Karpas-422 (cell line): ENCODE data around the gene BRD9. TPM values are rescaled to one million over a fixed set of nuclear protein-coding genes. Genes with fewer than 3 reads are reported as not detected.
"Not testable (repeated sequence)": the region's sequence is repeated elsewhere in the genome, so short reads cannot be mapped to it uniquely, and the experiment has no call there.

ENCODE experiments used
- DNase-seq: peaks from one replicate; pipeline ENCODE4 v3.0.0-alpha.2; 2015
- H2AFZ ChIP-seq: fragments of 200-600 bp; sonication (generic); 2 replicates; pipeline ENCODE4 v1.6.1; 2014; ENCODE audit warnings: antibody characterized with exemption, low read length, mixed read lengths
- H3K27ac ChIP-seq: fragments of 200-600 bp; sonication (generic); 2 replicates; pipeline ENCODE4 v1.5.1; 2014; ENCODE audit warnings: mild to moderate bottlenecking, low read length, moderate library complexity
- H3K27me3 ChIP-seq: fragments of 200-600 bp; sonication (generic); 2 replicates; pipeline ENCODE4 v1.6.1; 2014; ENCODE audit warnings: low read length, mixed read lengths
- H3K36me3 ChIP-seq: fragments of 200-600 bp; sonication (generic); 2 replicates; pipeline ENCODE4 v1.6.1; 2014; ENCODE audit warnings: low read length, mixed read lengths; ENCODE audit not compliant: insufficient read depth
- H3K4me1 ChIP-seq: fragments of 200-600 bp; sonication (generic); 2 replicates; pipeline ENCODE4 v1.6.1; 2014; ENCODE audit warnings: mild to moderate bottlenecking, low read length, mixed read lengths
- H3K4me2 ChIP-seq: fragments of 200-600 bp; sonication (generic); 2 replicates; pipeline ENCODE4 v1.6.1; 2014; ENCODE audit warnings: low read length, low read depth, mild to moderate bottlenecking; ENCODE audit not compliant: poor library complexity, severe bottlenecking
- H3K4me3 ChIP-seq: fragments of 200-600 bp; sonication (generic); 2 replicates; pipeline ENCODE4 v1.5.1; 2014; ENCODE audit warnings: mild to moderate bottlenecking, antibody characterized with exemption, low read length, mixed read lengths
- H3K79me2 ChIP-seq: fragments of 200-600 bp; sonication (generic); 2 replicates; pipeline ENCODE4 v1.6.1; 2014; ENCODE audit warnings: mild to moderate bottlenecking, low read length, mixed read lengths
- H3K9ac ChIP-seq: fragments of 200-600 bp; sonication (generic); 2 replicates; pipeline ENCODE4 v1.6.0; 2014; ENCODE audit warnings: low read length
- H3K9me2 ChIP-seq: fragments of 200-600 bp; sonication (generic), shearing (Covaris generic); replicated peaks from 2 replicates; pipeline ENCODE4 v1.6.0; 2014; ENCODE audit warnings: mild to moderate bottlenecking, low read length, moderate library complexity; ENCODE audit not compliant: insufficient read depth
- H3K9me3 ChIP-seq: fragments of 300-700, 200-600 bp; sonication (generic); 2 replicates; pipeline ENCODE4 v1.6.1; 2014; ENCODE audit warnings: low read length, mixed read lengths
- H4K20me1 ChIP-seq: fragments of 200-600 bp; sonication (generic); 2 replicates; pipeline ENCODE4 v1.6.1; 2014; ENCODE audit warnings: mild to moderate bottlenecking, antibody characterized with exemption, low read length, low read depth; ENCODE audit not compliant: insufficient read depth
- total RNA-seq: library from RNA; depleted of rRNA; stranded (reverse); fragments of >200 nt; shearing (Covaris generic); gene quantifications from 2 replicates; pipeline ENCODE4 v1.2.3, GENCODE V29; 2014; ENCODE audit warnings: low replicate concordance; rRNA removed

Gene BRD9
- total RNA-seq, 1 experiment from 2014 or later = 25.7 TPM

- H3K27me3 ChIP-seq, H3K79me2 ChIP-seq: not testable (repeated sequence)
Observed at GRCh38 chr5:825544-825943, 67.1 kb downstream of the BRD9 start.

GRCh38 chr5:821504-821903 is 71.1 kb downstream of the BRD9 start:
- DNase-seq = no peak
- Histone ChIP-seq H3K4me1 (no peaks in the 10 kb centered on the region), H3K36me3 (peaks cover 36% of the 10 kb centered on the region), H3K27ac (no peak overlapping the region), H3K27me3 (no peaks in the 10 kb centered on the region), H3K9ac (no peak overlapping the region), H3K4me2 (no peak overlapping the region), H2AFZ (no peak overlapping the region), H3K4me3 (no peak overlapping the region), H3K9me2 (no peaks in the 10 kb centered on the region), H4K20me1 (no peaks in the 10 kb centered on the region), H3K9me3 (no peaks in the 10 kb centered on the region), H3K79me2 (no peaks in the 10 kb centered on the region)

More at GRCh38 chr5:825544-825943, 67.1 kb downstream of the BRD9 start:
- H4K20me1 ChIP-seq, H3K9me2 ChIP-seq, H3K4me2 ChIP-seq, H3K4me3 ChIP-seq, H2AFZ ChIP-seq, H3K4me1 ChIP-seq, H3K9me3 ChIP-seq, H3K27ac ChIP-seq, H3K9ac ChIP-seq, H3K36me3 ChIP-seq: not testable (repeated sequence)
- DNase-seq = peak; percentile 46

DNA sequence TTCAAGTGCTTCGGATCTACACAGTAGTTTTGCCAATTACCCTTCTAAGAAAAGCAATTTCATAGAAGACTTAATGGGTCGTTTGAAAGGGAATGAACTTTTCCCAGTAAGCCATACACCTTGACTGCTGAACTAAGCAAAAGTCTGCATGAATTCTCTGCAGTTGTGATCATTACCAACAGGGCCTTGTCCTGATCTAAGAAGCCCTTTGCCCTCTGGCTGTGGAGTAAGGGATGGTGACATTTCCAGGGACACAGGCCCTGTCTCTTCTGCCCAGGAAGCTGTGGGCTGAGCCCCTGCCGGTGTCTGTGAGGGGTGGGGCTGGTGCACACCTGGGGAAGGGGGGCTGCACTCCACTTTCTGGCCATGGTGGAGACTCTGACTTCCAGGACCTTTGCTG is 72.4 kb downstream of the BRD9 start:
- Histone ChIP-seq H3K9ac (no peak overlapping the region), H3K4me2 (no peak overlapping the region), H3K4me1 (no peaks in the 10 kb centered on the region), H3K4me3 (no peak overlapping the region), H3K79me2 (no peaks in the 10 kb centered on the region), H3K27me3 (no peaks in the 10 kb centered on the region), H3K9me2 (no peaks in the 10 kb centered on the region), H3K27ac (no peak overlapping the region), H2AFZ (no peak overlapping the region), H4K20me1 (no peaks in the 10 kb centered on the region), H3K36me3 (peaks cover 48% of the 10 kb centered on the region), H3K9me3 (no peaks in the 10 kb centered on the region)
- DNase-seq = no peak

DNA sequence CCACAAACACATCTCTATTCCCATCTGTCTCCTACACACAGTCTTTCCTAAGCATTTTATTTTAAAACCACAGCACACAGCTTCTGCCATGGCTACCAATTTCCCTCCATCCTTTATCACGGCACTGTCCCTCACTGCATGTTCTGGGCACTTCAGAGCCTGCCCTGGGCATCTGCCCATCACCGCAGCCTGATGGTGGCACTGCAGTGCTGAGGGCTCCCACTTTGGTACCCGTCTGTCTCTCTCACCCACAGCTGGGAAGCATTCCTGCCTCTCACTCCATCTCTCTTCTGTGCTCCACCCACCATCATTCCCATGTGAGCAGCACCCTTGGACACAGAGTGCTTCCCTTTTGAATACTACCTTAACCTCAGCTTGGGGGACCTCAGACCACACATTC is 73.5 kb downstream of the BRD9 start:
- H3K9ac ChIP-seq = no peak overlapping the region
- H3K4me2 ChIP-seq = no peak overlapping the region
- H3K36me3 ChIP-seq = peaks cover 48% of the 10 kb centered on the region
- H3K9me2 ChIP-seq = no peaks in the 10 kb centered on the region
- H3K4me3 ChIP-seq = no peak overlapping the region
- no peak for DNase-seq
- H4K20me1 ChIP-seq = no peaks in the 10 kb centered on the region
- no peaks in the 10 kb centered on the region for H3K4me1 ChIP-seq
- no peaks in the 10 kb centered on the region for H3K9me3 ChIP-seq
- no peak overlapping the region for H2AFZ ChIP-seq
- no peaks in the 10 kb centered on the region for H3K79me2 ChIP-seq
- H3K27me3 ChIP-seq = no peaks in the 10 kb centered on the region
- H3K27ac ChIP-seq = no peak overlapping the region

GRCh38 chr5:816176-816575 is 76.4 kb downstream of the BRD9 start:
- Histone ChIP-seq H3K27me3 (no peaks in the 10 kb centered on the region), H4K20me1 (no peaks in the 10 kb centered on the region), H3K4me1 (peaks cover 10% of the 10 kb centered on the region), H3K4me2 (no peak overlapping the region), H3K9ac (no peak overlapping the region), H3K79me2 (no peaks in the 10 kb centered on the region), H3K27ac (no peak overlapping the region), H3K9me3 (no peaks in the 10 kb centered on the region), H3K4me3 (no peak overlapping the region), H3K36me3 (peaks cover 40% of the 10 kb centered on the region), H3K9me2 (no peaks in the 10 kb centered on the region), H2AFZ (no peak overlapping the region)
- DNase-seq = no peak

- DNase-seq = no peak
- H3K4me1 ChIP-seq = peaks cover 10% of the 10 kb centered on the region
Observed at GRCh38 chr5:815449-815848, 77.2 kb downstream of the BRD9 start.

More at GRCh38 chr5:815449-815848, 77.2 kb downstream of the BRD9 start:
- Histone ChIP-seq H3K36me3 (peaks cover 40% of the 10 kb centered on the region), H3K9me3 (no peaks in the 10 kb centered on the region), H3K9ac (no peak overlapping the region), H3K4me3 (no peak overlapping the region), H3K9me2 (no peaks in the 10 kb centered on the region), H3K79me2 (no peaks in the 10 kb centered on the region), H4K20me1 (no peaks in the 10 kb centered on the region), H3K27me3 (no peaks in the 10 kb centered on the region), H2AFZ (no peak overlapping the region), H3K4me2 (no peak overlapping the region), H3K27ac (no peak overlapping the region)

Other genes with a start within 250 kb of the BRD9 start
- gene TPPP, start 199.4 kb downstream of the BRD9 start, total RNA-seq = 1.6 and 1.8 TPM in 2 replicates
- gene ZDHHC11B, start 108.1 kb downstream of the BRD9 start, total RNA-seq = 0.34 and 1.5 TPM in 2 replicates
- 10.8 and 15.7 TPM in 2 replicates for gene ZDHHC11, start 41.8 kb downstream of the BRD9 start, total RNA-seq
- gene TRIP13, start 83 bp upstream of the BRD9 start, total RNA-seq = 16.3 and 18.8 TPM in 2 replicates
- not detected in 2 replicates for gene NKD2, start 116.0 kb upstream of the BRD9 start, total RNA-seq
- gene SLC12A7, start 219.3 kb upstream of the BRD9 start, total RNA-seq = 0.22 TPM in 1 of 2 replicates, not detected in the other